HG03378 (cell line): ENCODE measurements around the gene ST3GAL3.
"Not testable (repeated sequence)": the region's sequence is repeated elsewhere in the genome, so short reads cannot be mapped to it uniquely, and the experiment has no call there.

ENCODE experiments used
- ATAC-seq: cut with Tn5 transposase; IDR thresholded peaks from one replicate; pipeline ENCODE4 v1.9.1; 2021; ENCODE audit warnings: mild to moderate bottlenecking, moderate library complexity; ENCODE audit not compliant: unreplicated experiment

Gene ST3GAL3

DNA sequence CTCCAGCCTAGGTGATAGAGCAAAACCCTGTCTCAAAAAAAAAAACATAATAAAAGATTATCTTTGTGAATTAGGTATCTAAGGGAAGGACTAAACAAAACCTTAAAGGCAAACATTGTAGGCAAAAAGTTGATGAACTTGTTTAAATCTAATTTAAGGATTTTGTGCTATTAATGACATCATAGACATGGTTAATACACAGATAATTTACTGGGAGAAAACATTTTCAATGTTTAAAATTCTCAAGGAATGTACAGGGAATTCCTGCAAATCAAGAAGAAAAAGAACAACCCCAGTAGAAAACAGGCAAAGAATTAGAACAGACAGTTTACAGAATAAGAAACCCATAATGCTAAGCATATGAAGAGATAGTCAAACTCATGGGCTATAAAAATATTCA is 47.6 kb downstream of the ST3GAL3 start:
- no peak for ATAC-seq

DNA sequence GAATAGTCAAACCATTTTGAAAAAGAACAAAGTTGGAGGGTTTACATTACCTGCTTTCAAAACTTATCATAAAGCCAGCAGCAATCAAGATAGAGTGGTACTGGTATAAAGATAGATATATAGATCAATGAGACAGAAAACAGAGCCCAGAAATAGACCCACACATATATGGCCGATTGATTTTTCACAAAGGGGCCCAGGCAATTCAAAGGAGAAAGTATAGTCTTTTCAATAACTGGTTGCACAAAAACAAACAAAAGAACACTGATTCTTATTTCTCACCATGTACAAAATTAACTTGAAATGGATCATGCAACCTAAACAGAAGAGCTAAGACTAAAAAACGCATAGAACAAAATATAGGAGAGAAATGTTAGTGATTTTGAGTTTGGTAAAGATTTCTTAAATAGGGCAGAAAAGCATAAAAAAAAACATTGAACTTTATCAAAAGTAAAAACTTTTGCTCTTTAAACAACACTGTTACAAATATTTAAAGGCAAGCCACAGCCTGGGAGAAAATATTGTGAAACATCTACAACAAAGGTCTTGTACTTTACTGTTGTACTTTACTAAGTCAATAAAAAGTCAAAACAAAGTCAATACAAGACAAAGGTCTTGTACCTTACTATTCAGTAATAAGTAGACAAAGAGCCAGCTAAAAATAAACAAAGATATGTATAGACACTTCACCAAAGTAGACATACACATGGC is 50.2 kb downstream of the ST3GAL3 start:
- no peak for ATAC-seq

DNA sequence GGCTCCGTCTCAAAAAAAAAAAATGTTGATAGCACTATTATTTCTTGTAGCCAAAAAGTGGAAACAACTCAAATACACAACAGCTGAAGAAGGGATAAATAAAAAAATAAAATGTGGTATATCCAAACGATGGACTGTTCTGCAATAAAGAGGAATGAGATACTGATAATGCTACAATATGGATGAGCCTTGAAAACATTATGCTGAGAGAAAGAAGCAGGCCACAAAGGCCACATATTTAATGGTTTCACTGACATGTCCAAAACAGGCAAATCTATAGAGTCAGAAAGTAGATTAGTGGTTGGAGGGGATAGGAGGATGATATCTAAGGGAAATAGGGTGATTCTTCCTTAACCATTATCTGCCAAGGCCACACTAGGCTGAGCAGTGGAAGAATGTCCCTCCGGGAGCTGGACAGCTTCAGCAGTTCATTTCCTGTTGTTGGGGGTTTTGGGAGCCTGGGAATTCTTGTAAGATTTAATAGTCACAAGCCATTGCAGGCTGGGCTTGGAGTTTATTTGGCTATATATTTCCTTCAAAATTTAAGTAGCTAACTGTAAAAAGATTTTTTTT is 53.5 kb downstream of the ST3GAL3 start:
- no peak for ATAC-seq

DNA sequence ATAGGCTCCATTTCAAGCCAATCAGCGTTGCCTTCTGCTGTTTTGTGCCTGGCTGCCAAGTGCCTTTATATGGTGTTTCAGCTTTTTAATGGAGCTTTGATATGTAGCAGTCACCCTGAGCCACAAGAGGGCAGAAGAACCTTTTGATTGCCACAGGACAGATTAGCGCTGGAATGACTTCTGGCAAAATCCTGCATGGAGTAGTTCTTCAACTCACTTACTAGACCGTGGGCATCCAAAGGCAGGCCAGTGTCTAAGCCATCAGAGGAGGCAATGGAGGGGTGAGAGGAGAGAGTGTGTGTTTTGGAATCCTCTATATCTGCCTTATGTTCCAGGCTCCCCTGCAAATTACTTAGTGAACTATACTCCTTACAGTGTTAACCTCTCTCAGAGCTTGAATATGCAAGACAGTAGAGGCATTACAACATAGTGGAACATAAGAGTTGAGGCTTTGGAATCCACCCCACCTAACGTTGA is 56.2 kb downstream of the ST3GAL3 start:
- no peak for ATAC-seq

DNA sequence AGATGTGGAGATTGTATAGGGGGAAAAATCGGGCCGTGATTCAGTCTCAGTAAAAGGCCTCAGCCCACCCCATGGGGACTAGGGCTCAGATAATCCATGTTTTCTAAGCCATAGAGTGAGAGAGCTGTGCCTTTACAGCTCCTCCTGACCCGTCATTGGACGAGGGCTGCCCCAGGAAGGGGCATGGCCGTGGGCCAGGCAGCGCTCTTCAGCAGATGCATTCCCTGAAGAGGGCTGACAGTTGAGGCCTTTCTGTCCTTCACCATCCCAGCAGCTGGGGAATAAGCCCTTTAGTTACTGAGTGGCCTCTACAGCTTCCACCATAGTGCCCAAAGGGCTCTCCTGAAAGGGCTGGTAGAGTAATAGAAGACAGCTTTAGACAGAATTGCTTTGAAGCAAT is 57.2 kb downstream of the ST3GAL3 start:
- ATAC-seq: no peak

DNA sequence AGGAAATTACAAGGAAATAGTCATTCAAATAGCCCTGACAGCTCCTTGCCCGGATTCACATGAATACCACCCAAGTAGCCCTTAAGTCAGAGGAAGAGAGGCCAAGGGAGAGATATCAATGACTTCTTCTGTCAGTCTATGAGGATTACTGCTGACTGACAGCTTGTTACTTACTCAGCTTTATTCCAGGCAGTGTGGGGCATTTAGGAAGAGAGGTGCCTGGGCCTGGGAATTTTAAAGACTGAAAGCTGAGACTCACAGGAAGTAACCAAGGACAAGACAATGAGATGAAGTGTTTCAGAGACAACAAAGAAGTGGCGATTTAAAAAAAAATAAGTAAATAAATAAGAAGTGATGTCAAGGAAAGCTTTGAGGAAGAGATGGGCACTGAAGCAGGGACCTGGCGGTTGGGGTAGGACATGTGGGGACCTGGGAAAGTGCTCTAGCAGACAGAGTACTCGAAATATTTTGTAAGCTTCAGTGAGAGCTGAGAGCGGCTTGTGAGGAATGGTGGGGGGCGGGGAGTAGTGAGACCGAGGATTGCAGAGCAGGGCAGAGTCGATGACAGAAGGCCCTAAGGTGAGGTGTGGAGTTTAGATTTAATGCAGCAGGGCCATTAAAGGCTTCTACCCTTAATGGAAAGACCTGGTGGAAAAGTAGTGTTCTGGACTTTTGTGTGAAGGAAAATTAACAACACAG is 58.9 kb downstream of the ST3GAL3 start:
- ATAC-seq: no peak

DNA sequence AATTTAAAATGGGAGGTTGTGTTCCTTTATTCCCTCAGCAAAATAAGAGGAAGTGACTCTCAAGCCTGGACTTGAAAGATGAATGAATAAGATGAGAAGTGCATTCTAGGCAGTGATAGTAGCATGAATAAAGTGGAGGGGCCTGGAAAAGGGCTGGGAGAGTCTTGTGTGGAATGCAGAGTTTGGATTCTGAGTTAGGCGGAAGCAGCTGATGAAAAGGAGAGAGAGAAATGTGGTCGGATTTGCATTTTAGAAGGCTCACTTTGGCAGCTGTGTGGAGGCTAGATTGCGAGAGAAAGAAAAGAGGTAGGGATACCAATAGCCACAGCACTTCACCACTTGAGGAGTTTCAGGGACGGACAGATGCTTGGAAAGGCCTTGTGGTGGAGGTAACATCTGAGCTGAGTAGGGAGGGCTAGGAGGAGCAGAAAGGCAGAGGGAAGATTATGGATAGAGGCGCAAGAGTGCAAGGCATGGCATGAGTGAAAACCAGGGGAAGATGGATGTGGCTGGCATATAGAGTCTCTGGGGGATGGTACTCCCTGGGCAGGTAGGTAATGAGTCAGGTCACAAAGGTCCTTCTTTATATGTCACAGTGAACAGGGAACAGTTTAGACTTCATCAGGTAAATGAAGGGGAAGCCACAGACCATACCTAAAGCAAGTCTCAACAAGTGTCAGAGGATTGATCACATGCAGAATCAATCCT is 59.6 kb downstream of the ST3GAL3 start:
- ATAC-seq: no peak

DNA sequence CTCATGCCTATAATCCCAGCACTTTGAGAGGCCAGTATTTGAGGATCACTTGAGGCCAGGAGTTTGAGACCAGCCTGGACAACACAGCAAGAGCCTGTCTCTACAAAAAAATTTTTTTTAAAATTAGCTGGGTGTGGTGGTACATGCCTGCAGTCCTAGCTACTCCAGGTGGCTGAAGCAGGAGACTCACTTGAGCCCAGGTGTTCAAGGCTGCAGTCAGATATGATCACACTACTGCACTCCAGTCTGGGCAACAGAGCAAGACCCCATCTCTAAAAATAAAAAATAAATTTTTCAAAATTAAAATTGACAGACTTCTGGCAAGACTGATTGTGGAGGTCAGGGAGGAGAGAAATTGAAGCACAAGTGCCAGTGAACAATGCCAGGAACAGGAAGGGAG is 60.8 kb downstream of the ST3GAL3 start:
- ATAC-seq: no peak

DNA sequence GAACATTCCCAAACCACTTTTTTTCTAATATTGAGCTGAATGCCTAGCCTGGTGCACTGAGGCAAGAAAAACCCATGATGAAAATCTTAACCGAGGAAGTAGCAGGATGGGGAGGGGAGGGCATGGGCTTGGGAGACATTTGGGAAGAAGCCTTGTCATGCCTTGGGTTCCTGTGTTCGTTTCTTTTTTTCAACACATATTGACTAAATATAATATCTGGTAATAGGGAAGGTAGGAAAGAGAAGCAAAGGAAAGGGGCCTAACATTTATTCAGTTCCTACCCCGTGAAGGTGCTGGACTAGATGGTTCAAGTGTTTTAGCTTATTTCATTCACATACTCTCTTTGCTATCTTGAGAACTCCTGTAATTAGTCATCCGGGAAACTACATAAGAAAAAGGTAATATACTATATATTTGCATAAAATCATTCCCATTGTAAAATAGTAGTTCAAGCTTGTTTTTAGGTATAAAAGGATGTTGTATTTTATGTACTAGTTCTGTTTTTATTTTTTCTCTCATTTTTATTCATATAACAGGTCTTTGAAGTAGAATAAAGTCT is 62.1 kb downstream of the ST3GAL3 start:
- no peak for ATAC-seq

DNA sequence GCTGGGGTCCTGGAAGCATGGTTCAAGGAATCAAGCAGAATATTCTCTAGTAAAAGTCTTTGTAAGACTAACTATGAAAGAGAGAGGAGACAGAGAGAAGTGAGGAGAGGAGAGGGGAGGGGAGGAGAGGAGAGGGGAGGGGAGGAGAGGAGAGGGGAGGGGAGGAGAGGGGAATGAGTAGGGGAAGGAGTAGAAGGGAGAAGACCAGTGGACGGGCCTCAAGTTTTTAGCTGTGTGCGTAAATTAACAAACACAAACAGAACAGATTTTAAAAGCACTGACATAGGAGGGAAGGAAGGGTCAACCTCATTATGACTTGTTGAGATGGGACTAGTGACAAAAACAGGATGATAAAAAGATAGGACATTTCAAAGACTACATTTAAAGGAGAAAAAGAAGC is 62.8 kb downstream of the ST3GAL3 start:
- ATAC-seq: no peak

DNA sequence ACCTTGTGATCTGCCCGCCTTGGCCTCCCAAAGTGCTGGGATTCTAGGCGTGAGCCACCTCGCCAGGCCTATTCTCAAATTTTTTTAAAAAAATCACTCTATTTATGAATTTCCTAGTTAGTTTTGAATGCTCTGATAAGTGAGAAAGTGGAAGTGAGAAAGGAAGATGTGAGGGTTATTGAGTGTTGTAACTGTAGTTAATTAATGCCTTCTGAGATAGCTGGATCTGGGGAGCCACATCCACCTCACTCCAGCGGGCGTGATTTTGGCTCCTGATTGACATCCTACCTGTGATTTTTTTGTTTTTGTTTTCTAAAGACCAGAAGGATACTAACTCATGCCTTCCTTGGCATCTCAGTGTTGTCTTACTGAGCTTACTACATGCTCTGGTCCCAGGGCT is 65.6 kb downstream of the ST3GAL3 start:
- no peak for ATAC-seq

DNA sequence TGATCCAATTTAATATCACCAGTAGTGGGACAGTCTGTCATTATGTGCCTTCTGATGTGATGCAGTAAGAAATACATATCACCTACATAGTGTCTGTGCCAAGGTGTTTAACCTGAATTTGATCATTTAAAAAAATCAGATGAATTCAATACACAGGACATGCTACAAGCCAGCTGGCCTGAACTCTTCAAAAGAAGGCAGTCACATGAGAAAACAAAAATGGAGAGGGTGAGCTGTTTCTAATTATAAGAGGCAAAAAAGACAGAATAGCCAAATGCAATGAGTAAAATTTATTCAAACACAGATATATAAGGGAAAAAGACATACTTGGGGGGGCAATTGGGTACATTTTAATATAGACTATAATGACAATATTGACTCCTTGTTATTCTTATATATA is 66.5 kb downstream of the ST3GAL3 start:
- no peak for ATAC-seq

DNA sequence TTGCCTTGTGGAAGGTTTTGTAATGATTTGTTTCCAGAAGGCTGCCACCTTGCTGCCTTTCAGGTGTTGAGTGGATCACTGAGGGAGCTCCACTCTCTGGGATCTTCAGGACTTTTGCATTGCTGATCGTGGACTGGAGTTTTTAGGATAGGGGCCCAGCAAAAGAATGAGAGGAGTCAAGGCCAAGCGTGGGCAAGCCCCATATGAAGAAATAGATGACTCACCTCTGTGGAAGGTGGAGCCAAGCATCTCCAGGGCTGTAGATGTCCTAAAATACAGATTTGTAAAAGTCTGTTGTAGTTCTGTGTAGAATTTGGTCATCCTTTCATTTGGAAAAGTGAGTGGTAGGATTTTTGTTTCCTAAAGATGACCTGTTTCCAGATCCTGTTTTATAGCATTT is 67.0 kb downstream of the ST3GAL3 start:
- no peak for ATAC-seq

DNA sequence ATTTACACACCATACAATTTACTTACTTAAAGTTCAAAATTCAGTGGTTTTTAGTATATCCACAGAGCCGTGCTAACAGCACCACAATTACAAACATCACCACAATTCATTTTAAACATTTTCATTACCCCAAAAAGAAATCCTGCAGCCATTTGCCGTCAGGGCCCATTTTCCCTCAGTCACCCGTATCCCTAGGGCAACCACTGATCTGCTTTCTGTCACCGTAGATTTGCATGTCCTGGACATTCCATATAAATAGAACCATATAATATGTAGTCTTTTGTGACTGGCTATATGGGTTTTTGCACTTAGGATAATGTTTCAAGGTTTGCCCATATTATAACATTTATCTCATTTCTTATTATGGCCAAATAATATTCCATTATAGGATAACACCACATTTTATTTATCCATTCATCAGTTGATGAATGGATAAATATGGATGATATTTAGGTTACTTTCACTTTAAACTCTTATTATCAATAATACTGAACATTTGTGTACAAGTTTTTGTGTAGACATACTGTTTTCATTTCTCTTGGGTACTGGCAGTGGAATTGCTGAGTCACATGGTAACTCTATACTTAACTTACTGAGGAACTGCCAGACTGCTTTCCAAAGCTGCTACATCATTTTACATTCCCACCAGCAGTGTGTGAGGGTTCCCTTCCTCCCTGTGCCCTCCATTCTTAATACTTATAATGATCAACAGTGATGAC is 68.9 kb downstream of the ST3GAL3 start:
- ATAC-seq: no peak

DNA sequence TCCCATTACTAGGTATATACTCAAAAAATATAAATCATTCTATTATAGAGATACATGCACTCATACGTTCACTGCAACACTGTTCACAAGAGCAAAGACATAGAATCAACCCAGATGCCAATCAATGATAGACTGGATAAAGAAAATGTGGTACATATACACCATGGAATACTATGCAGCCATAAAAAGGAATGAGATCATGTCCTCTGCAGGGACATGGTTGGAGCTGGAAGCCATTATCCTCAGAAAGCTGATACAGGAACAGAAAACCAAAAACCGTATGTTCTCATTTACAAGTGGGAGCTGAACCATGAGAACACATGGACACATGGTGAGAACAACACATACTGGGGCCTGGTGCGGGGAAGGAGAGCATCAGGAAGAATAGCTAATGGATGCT is 70.6 kb downstream of the ST3GAL3 start:
- not testable (repeated sequence) for ATAC-seq

DNA sequence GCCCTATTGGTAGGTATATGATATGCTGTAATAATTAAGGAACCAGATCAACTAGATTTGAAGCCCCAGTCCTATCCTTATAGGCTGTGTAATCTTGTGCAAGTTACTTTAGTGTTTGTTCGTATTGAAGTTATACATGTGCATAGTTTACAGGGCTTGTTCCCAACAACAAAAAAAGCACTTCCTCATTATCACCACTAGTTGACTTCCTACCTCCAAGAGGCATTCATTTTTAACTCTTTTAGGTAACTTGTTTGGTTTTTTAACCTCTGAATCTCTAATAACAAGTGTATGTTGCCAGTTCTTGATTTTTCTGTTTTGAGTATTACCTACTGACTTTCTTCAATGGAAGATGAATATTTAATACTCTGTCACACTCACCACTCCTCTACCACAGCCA is 71.9 kb downstream of the ST3GAL3 start:
- ATAC-seq: no peak

DNA sequence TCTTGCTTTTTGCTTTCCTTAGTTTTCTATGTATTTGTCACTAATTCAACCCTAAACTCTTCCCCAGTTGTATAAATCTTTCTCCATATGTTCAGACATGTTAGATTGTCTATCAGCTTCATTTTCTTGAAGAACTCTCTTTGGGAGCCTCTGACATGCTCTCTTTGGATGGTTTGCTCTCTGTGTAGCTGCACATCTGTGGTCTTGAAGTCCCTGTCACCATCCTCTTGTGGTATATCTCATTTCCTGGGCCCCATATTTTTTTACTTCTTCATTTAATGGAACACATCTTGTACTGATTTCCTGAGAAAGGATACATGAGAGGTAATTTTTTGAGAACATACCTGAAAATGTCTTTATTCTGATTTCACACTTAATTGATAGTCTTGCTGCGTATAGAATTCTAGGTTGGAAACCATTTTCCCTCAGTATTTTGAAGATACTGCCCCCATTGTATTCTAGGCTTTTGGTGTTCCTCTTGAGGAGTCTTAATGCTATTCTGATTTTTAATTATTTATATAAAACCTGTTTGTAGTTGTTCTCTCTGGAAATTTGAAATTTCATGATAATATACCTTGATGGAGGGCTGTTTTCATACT is 72.6 kb downstream of the ST3GAL3 start:
- no peak for ATAC-seq

DNA sequence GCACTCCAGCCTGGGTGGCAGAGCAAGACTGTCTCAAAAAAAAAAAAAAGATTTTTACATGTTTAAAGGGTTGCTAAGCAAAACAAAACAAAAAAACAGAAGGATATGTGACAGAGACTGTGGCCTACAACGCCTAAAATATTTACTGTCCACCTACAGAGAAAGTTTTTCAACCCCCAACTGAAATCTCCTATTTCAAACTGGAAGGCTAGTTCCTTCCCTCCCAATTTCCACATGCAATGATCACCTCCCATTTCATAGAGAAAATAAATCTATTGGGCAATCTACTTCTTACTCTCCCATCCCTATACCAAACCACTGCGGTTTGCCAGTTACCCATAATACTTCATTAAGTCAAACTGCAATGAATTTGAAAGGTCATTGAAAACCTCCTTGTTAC is 74.2 kb downstream of the ST3GAL3 start:
- ATAC-seq: no peak

DNA sequence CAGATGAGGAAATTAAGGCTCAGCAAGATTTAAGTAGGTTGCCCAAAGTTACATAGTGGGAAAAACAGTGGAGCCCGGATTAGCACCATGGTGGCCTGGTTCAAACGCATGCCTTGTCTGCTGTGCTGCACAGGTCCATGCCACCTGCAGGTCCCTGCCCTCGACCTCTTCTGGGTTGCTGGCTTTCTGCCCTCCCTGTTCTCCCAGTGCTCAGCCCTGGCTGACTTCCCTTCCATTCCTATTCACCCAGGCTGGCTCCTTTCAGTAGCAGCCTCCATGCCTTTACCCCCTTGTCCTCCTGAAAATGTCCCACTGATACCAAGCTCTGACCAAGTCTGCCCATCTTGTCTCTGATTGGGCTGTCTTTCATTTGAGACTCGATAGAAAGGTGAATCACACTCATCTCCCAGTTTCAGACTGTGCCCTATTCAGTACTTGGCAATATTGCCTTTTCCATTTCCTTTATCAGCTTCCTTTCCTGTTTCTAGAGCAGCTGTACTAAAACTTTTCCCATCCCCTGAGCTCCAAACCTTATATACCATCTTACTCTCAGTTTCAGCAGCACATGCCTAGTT is 75.8 kb downstream of the ST3GAL3 start:
- ATAC-seq: no peak

DNA sequence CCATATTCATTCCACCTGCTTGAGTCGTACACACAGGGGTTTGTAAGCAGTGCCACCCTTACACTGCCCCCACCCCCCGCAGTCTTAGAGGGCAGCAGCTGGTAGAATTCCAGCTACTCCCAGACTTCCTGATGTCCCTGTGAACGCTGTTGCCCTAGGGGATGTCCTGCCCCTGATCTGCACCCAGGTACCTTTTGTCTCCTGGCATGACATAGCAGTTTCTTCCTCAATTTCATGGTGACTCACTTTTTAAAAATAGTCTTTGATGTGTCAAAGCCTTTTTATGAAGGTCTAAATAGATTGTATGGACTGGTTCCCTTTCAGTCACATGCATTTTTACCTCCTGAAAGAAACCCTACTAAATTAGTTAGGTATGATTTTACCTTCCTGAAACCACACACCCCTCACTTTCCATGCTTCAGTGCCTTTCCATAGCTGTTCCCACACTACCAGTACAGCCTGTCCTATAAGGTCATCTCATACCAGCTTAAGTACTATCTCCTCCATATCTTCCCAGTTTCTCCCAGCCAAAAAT is 76.4 kb downstream of the ST3GAL3 start:
- no peak for ATAC-seq
